Immature natural killer cell (primary cell): ENCODE results near the gene EID2B. TPM values are rescaled to one million over a fixed set of nuclear protein-coding genes. Genes with fewer than 3 reads are reported as not detected.

Source experiments
- DNase-seq, 3 donors: peaks; one replicate each; pipeline ENCODE4 v3.0.0; 2022; ENCODE audit warnings: mixed read lengths in 1 of 3
- H3K27ac Mint-ChIP-seq, 6 donors: one replicate each; pipeline ENCODE4 v1.8.0; 2020; ENCODE audit warnings: mixed read lengths in 6 of 6, mild to moderate bottlenecking in 5 of 6, inconsistent platforms in 4 of 6, moderate library complexity in 3 of 6
- H3K27me3 Mint-ChIP-seq, 3 donors: one replicate each; pipeline ENCODE4 v1.8.0; 2020 to 2021; ENCODE audit warnings: low read depth in 3 of 3, mild to moderate bottlenecking in 3 of 3, mixed read lengths in 3 of 3, moderate library complexity in 3 of 3, inconsistent platforms in 1 of 3
- H3K36me3 Mint-ChIP-seq, 3 donors: one replicate each; pipeline ENCODE4 v1.8.0; 2020; ENCODE audit warnings: mixed read lengths in 3 of 3, inconsistent platforms in 2 of 3, mild to moderate bottlenecking in 2 of 3
- H3K4me1 Mint-ChIP-seq, 2 donors: one replicate each; pipeline ENCODE4 v1.8.0; 2020; ENCODE audit warnings: inconsistent platforms in 2 of 2, mild to moderate bottlenecking in 2 of 2, mixed read lengths in 2 of 2, moderate library complexity in 1 of 2
- H3K4me3 Mint-ChIP-seq, 5 donors: one replicate each; pipeline ENCODE4 v1.8.0; 2020; ENCODE audit warnings: mild to moderate bottlenecking in 5 of 5, mixed read lengths in 5 of 5, inconsistent platforms in 3 of 5, moderate library complexity in 3 of 5
- H3K9me3 Mint-ChIP-seq, 6 donors: one replicate each; pipeline ENCODE4 v1.8.0; 2020; ENCODE audit warnings: mild to moderate bottlenecking in 6 of 6, mixed read lengths in 6 of 6, inconsistent platforms in 4 of 6, moderate library complexity in 3 of 6
- polyA plus RNA-seq, 3 donors: library from polyadenylated mRNA; unstranded; fragments of 300-500 nt; fragmentation: Illumina TruSeq; gene quantifications; one replicate each; pipeline ENCODE4 v1.2.3, GENCODE V29; 2021

The EID2B gene
- polyA plus RNA-seq, 3 donors from 2014 or later: 5.4 to 6.9 (median 5.7) TPM

DNA sequence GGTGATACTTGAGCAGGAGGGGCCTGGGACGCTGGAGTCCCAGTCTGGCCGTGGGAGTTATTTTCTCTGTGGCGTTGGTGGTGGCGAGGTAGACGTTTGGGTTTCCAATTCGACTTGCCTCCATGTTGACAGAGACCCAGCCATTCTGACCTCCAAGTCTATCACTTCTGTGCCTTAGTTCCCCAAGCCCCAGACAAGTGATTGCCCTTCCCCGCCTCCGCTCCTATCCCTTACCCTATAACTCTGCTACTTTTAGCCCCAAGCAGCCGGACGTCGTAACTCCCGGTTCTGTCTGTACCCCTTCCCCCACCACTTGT lies 51.5 kb downstream of the EID2B start:
- Mint-ChIP-seq H3K9me3 (no peaks in the 10 kb centered on the region), H3K4me3 (peak overlapping the region; percentile 88 to 96 (median 94)), H3K36me3 (peaks cover 5 to 6% (median 5%) of the 10 kb centered on the region in 3 donors), H3K27me3 (peaks cover 0 to 5% (median 2%) of the 10 kb centered on the region in 3 donors), H3K4me1 (peaks cover 29 to 33% of the 10 kb centered on the region in 2 donors), H3K27ac (peak overlapping the region; percentile 72 to 97 (median 92))
- peak in 1 of 3 donors; percentile 12 for DNase-seq

Other genes starting within 250 kb of the EID2B start
- gene IFNL1, start 236.4 kb downstream of the EID2B start, polyA plus RNA-seq: 1 to 10 TPM; 2.2 to 4.8 (median 2.3) TPM
- 10 to 100 TPM in 1 of 3 donors, 1 to 10 TPM in 2; 4.8 to 16.0 (median 5.4) TPM for gene LRFN1, start 212.0 kb downstream of the EID2B start, polyA plus RNA-seq
- gene GMFG, start 196.8 kb downstream of the EID2B start, polyA plus RNA-seq: 1,000 to 10,000 TPM in 2 of 3 donors, 100 to 1,000 TPM in 1; 990 to 1,609 (median 1,254) TPM
- gene SAMD4B, start 190.4 kb downstream of the EID2B start, polyA plus RNA-seq: 10 to 100 TPM in 1 of 3 donors, 1 to 10 TPM in 2; 2.9 to 17.8 (median 3.9) TPM
- gene PAF1, start 141.7 kb downstream of the EID2B start, polyA plus RNA-seq: 10 to 100 TPM; 18.9 to 48.1 (median 31.6) TPM
- 10 to 100 TPM; 41.6 to 64.7 (median 41.8) TPM for gene MED29, start 141.5 kb downstream of the EID2B start, polyA plus RNA-seq
- gene ZFP36, start 126.0 kb downstream of the EID2B start, polyA plus RNA-seq: 100 to 1,000 TPM; 305 to 745 (median 318) TPM
- gene PLEKHG2, start 120.2 kb downstream of the EID2B start, polyA plus RNA-seq: 1 to 10 TPM in 2 of 3 donors, not detected in 1; 3.7 to 4.3 TPM
- gene RPS16, start 96.9 kb downstream of the EID2B start, polyA plus RNA-seq: 1,000 to 10,000 TPM in 1 of 3 donors, 100 to 1,000 TPM in 2; 733 to 1,627 (median 903) TPM
- 100 to 1,000 TPM in 1 of 3 donors, 10 to 100 TPM in 2; 30.5 to 114 (median 67.0) TPM for gene SUPT5H, start 87.3 kb downstream of the EID2B start, polyA plus RNA-seq
- gene TIMM50, start 52.0 kb downstream of the EID2B start, polyA plus RNA-seq: 10 to 100 TPM; 50.4 to 65.2 (median 58.6) TPM
- gene DLL3, start 33.9 kb downstream of the EID2B start, polyA plus RNA-seq: not detected
- gene SELENOV, start 17.7 kb downstream of the EID2B start, polyA plus RNA-seq: not detected
- 10 to 100 TPM; 22.1 to 24.9 (median 22.6) TPM for gene EID2, start 7.3 kb upstream of the EID2B start, polyA plus RNA-seq
- not detected for gene LGALS13, start 69.7 kb upstream of the EID2B start, polyA plus RNA-seq
- gene LGALS16, start 123.1 kb upstream of the EID2B start, polyA plus RNA-seq: not detected
- gene LGALS14, start 171.6 kb upstream of the EID2B start, polyA plus RNA-seq: not detected
- gene CLC, start 205.2 kb upstream of the EID2B start, polyA plus RNA-seq: 10 to 100 TPM in 1 of 3 donors, 1 to 10 TPM in 2; 2.4 to 12.8 (median 3.8) TPM
- not detected for gene LEUTX, start 246.0 kb upstream of the EID2B start, polyA plus RNA-seq